Stomach (tissue), 4 donors: ENCODE data around the gene ACOT13.

Experiments
- POLR2A ChIP-seq, 4 donors: fragments of 450-650 bp; IDR thresholded peaks; one replicate each; pipeline ENCODE4 v1.6.1; 2016; ENCODE audit warnings: antibody characterized with exemption in 4 of 4, control low read depth in 2 of 4, mild to moderate bottlenecking in 1 of 4, moderate library complexity in 1 of 4
- POLR2AphosphoS5 ChIP-seq, 3 donors: sonication (generic); formaldehyde crosslinking; IDR thresholded peaks; one replicate each; pipeline ENCODE4 v1.6.1; 2016; ENCODE audit warnings: antibody characterized with exemption in 3 of 3
- TF ChIP-seq, protein P1 (sequence below), 7 experiments: fragments of 450-650 bp in 4 of 7; fragments of 200-600 bp in 3 of 7; sonication (generic) in 3 of 7; IDR thresholded peaks; one replicate each; pipeline ENCODE4 v1.5.1; 2016 to 2019; ENCODE audit warnings: antibody characterized with exemption in 7 of 7, control low read depth in 2 of 7, mild to moderate bottlenecking in 1 of 7

- TF ChIP-seq, protein P1, sequence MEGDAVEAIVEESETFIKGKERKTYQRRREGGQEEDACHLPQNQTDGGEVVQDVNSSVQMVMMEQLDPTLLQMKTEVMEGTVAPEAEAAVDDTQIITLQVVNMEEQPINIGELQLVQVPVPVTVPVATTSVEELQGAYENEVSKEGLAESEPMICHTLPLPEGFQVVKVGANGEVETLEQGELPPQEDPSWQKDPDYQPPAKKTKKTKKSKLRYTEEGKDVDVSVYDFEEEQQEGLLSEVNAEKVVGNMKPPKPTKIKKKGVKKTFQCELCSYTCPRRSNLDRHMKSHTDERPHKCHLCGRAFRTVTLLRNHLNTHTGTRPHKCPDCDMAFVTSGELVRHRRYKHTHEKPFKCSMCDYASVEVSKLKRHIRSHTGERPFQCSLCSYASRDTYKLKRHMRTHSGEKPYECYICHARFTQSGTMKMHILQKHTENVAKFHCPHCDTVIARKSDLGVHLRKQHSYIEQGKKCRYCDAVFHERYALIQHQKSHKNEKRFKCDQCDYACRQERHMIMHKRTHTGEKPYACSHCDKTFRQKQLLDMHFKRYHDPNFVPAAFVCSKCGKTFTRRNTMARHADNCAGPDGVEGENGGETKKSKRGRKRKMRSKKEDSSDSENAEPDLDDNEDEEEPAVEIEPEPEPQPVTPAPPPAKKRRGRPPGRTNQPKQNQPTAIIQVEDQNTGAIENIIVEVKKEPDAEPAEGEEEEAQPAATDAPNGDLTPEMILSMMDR (IDR thresholded peaks at IDR 0.05): no peak
- TF ChIP-seq POLR2AphosphoS5 (IDR thresholded peaks at IDR 0.05) (no peak), POLR2A (IDR thresholded peaks at IDR 0.05) (no peak)
These were observed 708 bp upstream of the ACOT13 start for GRCh38 chr6:24666097-24666640.
